WTC11 (cell line): ENCODE measurements around the gene GNAS-AS1. TPM values are rescaled to one million over a fixed set of nuclear protein-coding genes. Genes with fewer than 3 reads are reported as not detected.

Source experiments
- ATAC-seq: fragments of 200-7000 bp; cut with Tn5 transposase; 2 replicates; pipeline ENCODE4 v1.10.0; 2021; ENCODE audit warnings: mild to moderate bottlenecking, moderate library complexity
- CTCF ChIA-PET: fragments of 300-600 bp; sonication (Branson Sonifier 250); formaldehyde crosslinking; loops from one replicate; lab custom pipeline; 2021; ENCODE audit warnings: antibody characterized with exemption; lab: Charles Lee
- POLR2A ChIA-PET: fragments of 350-600 bp; sonication (Branson Sonifier 250); formaldehyde crosslinking; loops from one replicate; lab custom pipeline; 2021; ENCODE audit warnings: antibody characterized with exemption; lab: Charles Lee
- DNase-seq: peaks from one replicate; pipeline ENCODE4 v3.0.0; 2021; ENCODE audit warnings: low spot score
- H3K27ac Mint-ChIP-seq: 2 replicates; pipeline ENCODE4 v1.8.0; 2021; ENCODE audit warnings: mixed read lengths
- H3K27me3 Mint-ChIP-seq: 2 replicates; pipeline ENCODE4 v1.8.0; 2021; ENCODE audit warnings: low read depth, mild to moderate bottlenecking, moderate library complexity, mixed read lengths
- H3K36me3 Mint-ChIP-seq: 2 replicates; pipeline ENCODE4 v1.8.0; 2021; ENCODE audit warnings: mixed read lengths
- H3K4me1 Mint-ChIP-seq: 2 replicates; pipeline ENCODE4 v1.8.0; 2022; ENCODE audit warnings: mixed read lengths
- H3K4me3 Mint-ChIP-seq: 2 replicates; pipeline ENCODE4 v1.8.0; 2021; ENCODE audit warnings: mild to moderate bottlenecking, moderate library complexity, mixed read lengths
- H3K9me3 Mint-ChIP-seq: 2 replicates; pipeline ENCODE4 v1.8.0; 2021; ENCODE audit warnings: mixed read lengths
- AR ChIP-seq: fragments of 250-450 bp; sonication (Bioruptor Pico); IDR thresholded peaks from 2 replicates; pipeline ENCODE4 v1.9.0; 2021; ENCODE audit warnings: mild to moderate bottlenecking
- ARID4B ChIP-seq: sonication (generic); formaldehyde crosslinking; IDR thresholded peaks from 2 replicates; pipeline ENCODE4 v1.8.0; 2023; ENCODE audit warnings: missing genetic modification reagents, mild to moderate bottlenecking, borderline replicate concordance
- CDX4 ChIP-seq: fragments of 250-450 bp; sonication (Bioruptor Pico); IDR thresholded peaks from 2 replicates; pipeline ENCODE4 v1.9.0; 2021; ENCODE audit warnings: moderate library complexity, mild to moderate bottlenecking, inconsistent platforms, borderline replicate concordance
- FOXJ3 ChIP-seq: sonication (generic); formaldehyde crosslinking; IDR thresholded peaks from 2 replicates; pipeline ENCODE4 v1.9.0; 2021; ENCODE audit warnings: missing genetic modification reagents, mild to moderate bottlenecking, borderline replicate concordance
- FOXP4 ChIP-seq: sonication (generic); formaldehyde crosslinking; IDR thresholded peaks from 2 replicates; pipeline ENCODE4 v1.8.0; 2022; ENCODE audit warnings: mild to moderate bottlenecking, missing genetic modification reagents
- MAX ChIP-seq: sonication (generic); formaldehyde crosslinking; IDR thresholded peaks from 2 replicates; pipeline ENCODE4 v1.8.0; 2022; ENCODE audit warnings: mild to moderate bottlenecking, missing genetic modification reagents
- NFATC4 ChIP-seq: fragments of 250-450 bp; sonication (Bioruptor Pico); IDR thresholded peaks from 2 replicates; pipeline ENCODE4 v1.9.0; 2021; ENCODE audit warnings: mild to moderate bottlenecking
- PRRX2 ChIP-seq: fragments of 250-450 bp; sonication (Bioruptor Pico); IDR thresholded peaks from 2 replicates; pipeline ENCODE4 v1.8.0; 2021; ENCODE audit warnings: mild to moderate bottlenecking
- RELA ChIP-seq: sonication (generic); formaldehyde crosslinking; IDR thresholded peaks from 2 replicates; pipeline ENCODE4 v1.8.1; 2022; ENCODE audit warnings: missing genetic modification reagents, mild to moderate bottlenecking, borderline replicate concordance
- STAT6 ChIP-seq: sonication (generic); formaldehyde crosslinking; conservative IDR thresholded peaks from 2 replicates; pipeline ENCODE4 v1.8.1; 2023; ENCODE audit warnings: mild to moderate bottlenecking, low read depth, missing genetic modification reagents, moderate library complexity
- TCF7 ChIP-seq: sonication (generic); formaldehyde crosslinking; IDR thresholded peaks from 2 replicates; pipeline ENCODE4 v1.8.0; 2022; ENCODE audit warnings: mild to moderate bottlenecking, low read depth, missing genetic modification reagents, moderate library complexity
- USF1 ChIP-seq: sonication (generic); formaldehyde crosslinking; IDR thresholded peaks from 2 replicates; pipeline ENCODE4 v1.8.0; 2022; ENCODE audit warnings: mild to moderate bottlenecking, missing genetic modification reagents
- ZBTB21 ChIP-seq: sonication (generic); formaldehyde crosslinking; IDR thresholded peaks from 2 replicates; pipeline ENCODE4 v1.8.1; 2023; ENCODE audit warnings: mild to moderate bottlenecking, missing genetic modification reagents, borderline replicate concordance
- ZMAT4 ChIP-seq: fragments of 250-450 bp; sonication (Bioruptor Pico); IDR thresholded peaks from 2 replicates; pipeline ENCODE4 v1.9.0; 2021; ENCODE audit warnings: mild to moderate bottlenecking
- ZNF219 ChIP-seq: sonication (generic); formaldehyde crosslinking; IDR thresholded peaks from 2 replicates; pipeline ENCODE4 v1.8.0; 2023; ENCODE audit warnings: missing genetic modification reagents, mild to moderate bottlenecking, borderline replicate concordance
- ZNF396 ChIP-seq: fragments of 250-450 bp; sonication (Bioruptor Pico); IDR thresholded peaks from 2 replicates; pipeline ENCODE4 v1.8.0; 2021; ENCODE audit warnings: mild to moderate bottlenecking, moderate library complexity, borderline replicate concordance
- ZNF512 ChIP-seq: sonication (generic); formaldehyde crosslinking; IDR thresholded peaks from 2 replicates; pipeline ENCODE4 v1.8.1; 2022; ENCODE audit warnings: missing genetic modification reagents, borderline replicate concordance
- total RNA-seq: library from RNA; stranded (reverse); gene quantifications from 3 replicates; pipeline ENCODE4 v1.2.3, GENCODE V29; 2021

Gene GNAS-AS1
- total RNA-seq, 1 experiment from 2014 or later: 12.2 TPM

GRCh38 chr20:58774214-58774613, 76.5 kb downstream of the GNAS-AS1 start:
- DNase-seq (no peak), ATAC-seq (no peak)
- TF ChIP-seq PRRX2 (CRISPR knock-in tag) (no peak), FOXJ3 (CRISPR knock-in tag) (no peak), ZNF396 (CRISPR knock-in tag) (no peak), ARID4B (CRISPR knock-in tag) (no peak), CDX4 (CRISPR knock-in tag) (no peak), MAX (CRISPR knock-in tag) (no peak), STAT6 (CRISPR knock-in tag) (no peak), TCF7 (CRISPR knock-in tag) (no peak), ZMAT4 (CRISPR knock-in tag) (no peak), AR (CRISPR knock-in tag) (no peak), FOXP4 (no peak), ZNF219 (CRISPR knock-in tag) (no peak), RELA (CRISPR knock-in tag) (no peak), ZBTB21 (CRISPR knock-in tag) (no peak), USF1 (no peak), NFATC4 (CRISPR knock-in tag) (no peak), ZNF512 (CRISPR knock-in tag) (no peak)
- Mint-ChIP-seq H3K27me3 (peaks cover 28% of the 10 kb centered on the region), H3K36me3 (no peaks in the 10 kb centered on the region), H3K9me3 (no peaks in the 10 kb centered on the region), H3K27ac (no peak overlapping the region), H3K4me3 (no peak overlapping the region), H3K4me1 (no peaks in the 10 kb centered on the region)
- POLR2A ChIA-PET: no interaction called here
- CTCF ChIA-PET: no interaction called here
